ENCODE data around the gene DYNLT1. TPM values are rescaled to one million over a fixed set of nuclear protein-coding genes. Genes with fewer than 3 reads are reported as not detected.
"Not testable (repeated sequence)": the region's sequence is repeated elsewhere in the genome, so short reads cannot be mapped to it uniquely, and the experiment has no call there.

Gene DYNLT1
- total RNA-seq, 1 donor from 2014 or later = 77.5 TPM

- intact Hi-C loops (cut with micrococcal nuclease) = no loop called here
Measured at GRCh38 chr6:158626360-158627167, 18.0 kb downstream of the DYNLT1 start.

- intact Hi-C loops (cut with micrococcal nuclease) = no loop called here
Measured at GRCh38 chr6:158625881-158626305, 18.6 kb downstream of the DYNLT1 start.

GRCh38 chr6:158624684-158625682 is 19.6 kb downstream of the DYNLT1 start:
- intact Hi-C loops (cut with micrococcal nuclease) = no loop called here

GRCh38 chr6:158622545-158623190 is 21.9 kb downstream of the DYNLT1 start:
- intact Hi-C loops (cut with micrococcal nuclease) = no loop called here

- intact Hi-C loops (cut with micrococcal nuclease) = no loop called here
Measured at GRCh38 chr6:158621694-158622544, 22.6 kb downstream of the DYNLT1 start.

GRCh38 chr6:158620963-158621693 is 23.4 kb downstream of the DYNLT1 start:
- intact Hi-C loops (cut with micrococcal nuclease) = no loop called here

- intact Hi-C loops (cut with micrococcal nuclease) = no loop called here
Measured at GRCh38 chr6:158619922-158620801, 24.4 kb downstream of the DYNLT1 start.

GRCh38 chr6:158618289-158618688 is 26.3 kb downstream of the DYNLT1 start:
- intact Hi-C loops (cut with micrococcal nuclease) = not testable (repeated sequence)

- intact Hi-C loops (cut with micrococcal nuclease) = not testable (repeated sequence)
Measured at GRCh38 chr6:158614606-158615005, 29.9 kb downstream of the DYNLT1 start.

- intact Hi-C loops (cut with micrococcal nuclease) = no loop called here
Measured at GRCh38 chr6:158611541-158612370, 32.8 kb downstream of the DYNLT1 start.

- intact Hi-C loops (cut with micrococcal nuclease) = no loop called here
Measured at GRCh38 chr6:158611039-158611438, 33.5 kb downstream of the DYNLT1 start.

GRCh38 chr6:158610319-158610968 is 34.1 kb downstream of the DYNLT1 start:
- intact Hi-C loops (cut with micrococcal nuclease) = no loop called here

GRCh38 chr6:158609455-158610155 is 34.9 kb downstream of the DYNLT1 start:
- intact Hi-C loops (cut with micrococcal nuclease) = no loop called here

GRCh38 chr6:158608221-158608620 is 36.3 kb downstream of the DYNLT1 start:
- intact Hi-C loops (cut with micrococcal nuclease) = no loop called here

GRCh38 chr6:158607411-158608170 is 37.0 kb downstream of the DYNLT1 start:
- intact Hi-C loops (cut with micrococcal nuclease) = no loop called here

GRCh38 chr6:158606935-158607334 is 37.6 kb downstream of the DYNLT1 start:
- intact Hi-C loops (cut with micrococcal nuclease) = no loop called here
